HG02870 (cell line): ENCODE results near the gene TM4SF4.
A peak's percentile ranks its signal among the peaks of the same experiment; 100 is the strongest.
"Not testable (repeated sequence)": the region's sequence is repeated elsewhere in the genome, so short reads cannot be mapped to it uniquely, and the experiment has no call there.

ENCODE experiments used
- ATAC-seq: cut with Tn5 transposase; IDR thresholded peaks from one replicate; pipeline ENCODE4 v1.9.1; 2021; ENCODE audit warnings: mild to moderate bottlenecking, moderate library complexity; ENCODE audit not compliant: unreplicated experiment

The TM4SF4 gene, protein sequence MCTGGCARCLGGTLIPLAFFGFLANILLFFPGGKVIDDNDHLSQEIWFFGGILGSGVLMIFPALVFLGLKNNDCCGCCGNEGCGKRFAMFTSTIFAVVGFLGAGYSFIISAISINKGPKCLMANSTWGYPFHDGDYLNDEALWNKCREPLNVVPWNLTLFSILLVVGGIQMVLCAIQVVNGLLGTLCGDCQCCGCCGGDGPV

DNA sequence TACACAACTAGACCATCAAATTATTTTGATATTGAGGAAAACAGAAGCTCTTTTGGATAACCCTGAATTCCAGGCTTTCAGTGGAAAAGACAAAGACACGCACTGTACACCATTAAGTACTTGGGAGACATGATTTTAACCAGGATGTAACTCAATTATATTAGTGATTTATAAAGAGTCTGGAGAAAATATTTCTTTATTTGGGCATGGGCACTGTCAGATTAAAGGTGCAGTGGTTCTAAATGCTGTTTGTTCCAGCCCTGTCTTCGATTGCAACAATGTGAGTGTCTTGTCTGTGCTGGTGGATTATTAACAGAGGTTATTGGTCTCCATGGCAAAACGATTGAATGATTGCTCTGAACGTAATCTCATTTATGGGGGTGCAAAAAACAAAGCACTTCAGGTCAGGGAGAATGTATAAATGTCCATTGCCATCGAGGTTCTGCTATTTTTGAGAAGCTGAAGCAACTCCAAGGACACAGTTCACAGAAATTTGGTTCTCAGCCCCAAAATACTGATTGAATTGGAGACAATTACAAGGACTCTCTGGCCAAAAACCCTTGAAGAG, at the start of gene TM4SF4:
Gene TM4SF4, plus strand, starts transcription at position 448 of the 568 bp plus-strand sequence. CDS start 181 bp downstream, outside the sequence.
- no peak for ATAC-seq

DNA sequence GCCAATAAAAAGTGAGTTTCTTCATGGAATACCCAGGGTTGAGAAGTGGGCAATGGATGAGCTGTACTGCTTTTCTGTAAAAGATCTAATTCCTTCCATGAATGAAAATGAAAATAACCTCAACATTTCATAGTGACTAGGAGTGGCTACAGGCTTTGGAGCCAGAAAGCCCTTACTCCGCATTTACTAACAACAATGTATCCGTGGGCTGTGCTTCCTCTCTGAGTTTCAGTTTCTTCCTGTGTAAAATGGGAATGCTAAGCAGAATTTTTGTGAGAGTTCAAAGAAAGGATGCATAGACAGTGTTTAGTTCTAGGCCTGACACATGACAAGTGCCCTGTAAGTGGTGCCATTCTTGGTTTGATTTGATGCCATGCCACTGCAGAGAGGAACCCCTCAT, 49.6 kb upstream of the TM4SF4 start:
- no peak for ATAC-seq

DNA sequence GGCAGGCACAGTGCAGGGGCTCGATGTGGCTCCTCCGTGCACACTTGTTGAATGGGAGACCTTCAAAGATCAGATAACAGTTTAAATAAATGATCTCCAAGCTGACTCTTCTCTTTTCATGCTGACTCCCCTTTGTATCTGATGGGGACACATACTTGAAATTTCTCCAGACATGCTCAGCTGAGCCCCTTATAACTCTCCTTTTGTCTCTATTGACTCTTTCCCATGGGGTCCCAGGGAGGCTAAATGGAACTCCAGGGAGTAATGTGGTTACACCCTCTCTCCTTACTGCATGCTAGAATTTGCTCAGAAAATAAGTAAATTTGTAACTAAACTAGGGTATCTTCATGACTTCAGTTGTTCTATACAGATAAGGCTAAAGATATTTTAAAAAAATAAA, 48.2 kb upstream of the TM4SF4 start:
- no peak for ATAC-seq

DNA sequence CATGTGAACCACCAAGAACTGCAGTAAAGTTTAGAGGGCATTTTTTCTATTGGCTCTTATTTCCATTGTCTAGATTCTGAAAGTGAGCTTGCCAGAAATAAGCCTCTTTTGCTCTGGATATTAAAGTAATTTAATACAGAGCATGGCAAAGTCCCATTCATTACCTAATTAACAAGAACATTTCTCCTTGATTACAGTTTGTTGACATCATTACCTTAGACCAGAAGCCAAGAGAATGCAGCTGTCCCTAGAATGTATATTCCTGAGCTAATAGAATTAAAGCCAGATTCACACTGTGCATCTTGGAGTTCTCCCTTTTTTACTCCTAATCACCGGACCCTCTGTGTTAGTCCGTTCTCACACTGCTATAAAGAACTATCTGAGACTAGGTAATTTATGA, 46.4 kb upstream of the TM4SF4 start:
- no peak for ATAC-seq

DNA sequence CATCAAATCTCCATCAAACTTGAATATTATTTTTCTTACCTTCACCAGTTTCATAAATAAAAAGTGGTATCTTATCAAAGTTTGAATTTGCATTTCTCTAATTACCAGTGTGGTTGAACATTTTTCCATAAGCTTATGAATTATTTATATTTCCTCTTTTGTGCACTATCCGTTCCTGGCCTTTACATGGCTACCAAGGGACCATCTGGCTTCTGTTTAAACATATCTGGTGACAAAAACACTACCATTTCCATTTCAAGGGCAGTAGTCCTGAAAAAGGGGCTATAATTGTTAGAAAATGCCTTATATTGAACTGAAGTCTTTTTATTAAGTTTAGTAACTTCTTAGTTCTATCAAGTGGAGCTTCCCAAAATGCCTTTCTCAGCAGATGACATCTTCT, 44.3 kb upstream of the TM4SF4 start:
- ATAC-seq = no peak

DNA sequence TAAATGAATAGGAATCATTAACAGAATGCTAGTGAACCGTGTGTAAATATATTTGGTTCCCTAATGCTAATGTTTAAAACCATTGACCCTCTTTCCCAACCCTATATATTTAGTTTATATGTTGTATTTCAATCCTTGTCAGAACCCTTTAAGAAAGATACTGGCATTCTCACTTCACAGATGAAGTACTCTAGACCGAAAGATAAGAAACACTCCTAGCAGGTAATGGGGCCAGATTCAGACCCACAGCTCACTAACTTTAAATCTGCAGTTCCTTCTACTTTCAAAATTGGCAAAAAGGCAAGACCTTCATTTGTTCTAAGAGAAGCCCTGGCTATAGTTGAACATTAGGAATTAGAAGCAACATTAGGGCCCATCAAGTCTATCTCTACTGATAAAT, 42.3 kb upstream of the TM4SF4 start:
- ATAC-seq = no peak

DNA sequence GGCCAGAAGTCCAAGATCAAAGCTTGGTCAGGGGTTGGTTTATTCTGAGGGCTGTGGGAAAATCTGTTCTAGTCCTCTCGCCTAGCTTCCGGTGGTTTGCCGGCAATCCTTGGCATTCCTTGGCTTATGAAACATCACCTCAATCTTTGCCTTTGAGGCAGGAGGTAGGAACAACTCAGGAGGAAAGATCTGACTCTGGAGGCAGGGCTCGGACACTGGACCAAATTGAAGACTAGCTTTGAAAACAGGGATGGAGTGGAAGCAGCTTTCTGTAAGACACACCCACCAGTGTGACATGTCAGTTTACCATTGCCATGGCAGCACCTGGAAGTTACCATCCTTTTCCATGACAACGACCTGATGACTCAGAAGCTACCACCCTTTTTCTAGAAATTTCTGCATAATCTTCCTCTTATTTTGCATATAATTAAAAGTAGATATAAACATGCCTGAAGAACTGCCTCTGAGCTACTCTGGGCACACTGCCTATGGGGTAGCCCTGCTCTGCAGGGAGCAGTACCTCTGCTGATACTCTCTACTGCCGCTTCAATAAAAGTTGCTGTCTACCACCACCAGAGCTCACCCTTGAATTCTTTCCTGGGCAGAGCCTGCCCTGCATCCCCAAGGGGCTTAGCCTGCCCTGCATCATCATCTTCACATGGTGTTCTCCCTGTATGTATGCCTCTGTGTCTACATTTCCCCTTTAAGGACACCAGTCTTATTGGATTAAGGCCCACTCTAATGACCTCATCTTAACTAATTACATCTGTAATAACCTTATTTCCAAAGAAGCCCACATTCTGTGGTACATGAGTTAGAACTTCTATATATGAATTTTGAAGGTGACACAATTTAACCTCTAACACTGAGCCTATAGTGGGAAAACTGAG, 38.3 kb upstream of the TM4SF4 start:
- ATAC-seq = no peak

DNA sequence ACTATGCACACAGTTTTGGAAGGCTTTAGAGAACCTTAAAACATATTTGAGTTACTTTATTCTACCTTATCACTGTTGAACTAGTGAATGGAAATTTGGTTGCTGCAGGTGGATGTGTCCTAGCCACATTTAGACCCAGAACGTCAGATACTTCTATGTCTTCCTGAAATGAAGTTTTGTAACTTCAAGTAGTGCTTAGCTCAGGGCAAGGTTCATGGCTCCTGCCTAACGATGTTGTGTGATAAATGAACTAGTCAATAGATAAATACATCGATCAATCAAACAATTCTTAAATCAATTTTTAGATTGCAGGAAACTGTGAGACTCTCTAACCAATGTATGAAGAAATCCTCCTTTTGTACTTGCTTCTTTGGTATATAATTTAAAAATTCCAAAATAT, 37.2 kb upstream of the TM4SF4 start:
- ATAC-seq = no peak

DNA sequence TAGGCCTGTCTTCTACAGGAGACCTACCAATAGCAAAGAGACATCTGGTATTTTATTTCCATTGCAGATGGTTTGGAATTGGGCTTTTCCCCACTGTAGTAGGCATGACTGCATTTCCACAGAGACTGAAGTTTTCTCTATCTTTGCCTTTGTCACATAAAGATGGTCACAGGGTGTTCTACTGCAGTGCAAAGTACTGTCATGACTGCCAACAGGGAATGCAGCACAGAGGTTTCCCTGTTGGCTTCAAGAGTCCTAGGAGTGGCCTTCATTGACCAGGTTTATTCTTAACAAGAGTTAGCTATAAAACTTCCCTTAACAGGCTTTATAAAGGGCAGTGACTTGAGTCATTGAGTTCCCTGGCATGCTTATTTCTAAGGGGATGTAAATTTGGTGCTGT, 36.8 kb upstream of the TM4SF4 start:
- ATAC-seq = no peak

DNA sequence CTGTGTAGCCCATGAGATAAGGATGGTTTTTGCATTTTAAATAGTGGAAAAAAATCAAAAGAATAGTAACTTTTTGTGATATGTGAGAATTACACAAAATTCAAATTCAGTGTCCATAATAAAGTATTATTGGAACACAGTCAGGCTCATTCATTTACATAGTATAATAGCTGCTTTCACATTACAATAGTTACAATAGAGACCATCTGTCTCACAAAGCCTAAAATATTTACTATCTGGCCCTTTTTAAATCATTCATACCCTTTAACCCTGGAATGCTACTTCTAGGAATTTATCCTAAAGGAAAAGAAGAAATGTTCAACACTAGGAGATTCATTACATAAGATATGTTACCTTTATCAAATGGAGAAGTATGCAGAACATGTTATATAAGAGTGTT, 35.5 kb upstream of the TM4SF4 start:
- ATAC-seq = no peak

DNA sequence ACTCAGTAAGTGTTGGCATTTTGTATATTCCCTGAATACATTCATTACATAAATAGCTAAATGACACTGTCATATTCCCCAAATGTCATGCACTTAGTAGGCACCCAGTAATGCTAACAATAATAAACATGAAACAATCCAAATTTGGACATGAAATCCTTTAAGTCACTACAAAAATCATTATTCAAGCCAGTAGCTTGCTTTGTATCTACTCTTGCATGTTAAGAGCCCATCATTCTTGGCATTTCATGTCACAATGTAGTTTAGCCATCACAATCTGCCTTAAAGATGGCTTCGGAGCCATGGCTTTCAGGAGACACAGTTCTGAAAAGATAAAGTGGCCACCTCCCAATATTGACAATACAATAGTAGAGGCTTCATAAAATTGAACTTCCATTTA, 32.9 kb upstream of the TM4SF4 start:
- ATAC-seq = no peak

DNA sequence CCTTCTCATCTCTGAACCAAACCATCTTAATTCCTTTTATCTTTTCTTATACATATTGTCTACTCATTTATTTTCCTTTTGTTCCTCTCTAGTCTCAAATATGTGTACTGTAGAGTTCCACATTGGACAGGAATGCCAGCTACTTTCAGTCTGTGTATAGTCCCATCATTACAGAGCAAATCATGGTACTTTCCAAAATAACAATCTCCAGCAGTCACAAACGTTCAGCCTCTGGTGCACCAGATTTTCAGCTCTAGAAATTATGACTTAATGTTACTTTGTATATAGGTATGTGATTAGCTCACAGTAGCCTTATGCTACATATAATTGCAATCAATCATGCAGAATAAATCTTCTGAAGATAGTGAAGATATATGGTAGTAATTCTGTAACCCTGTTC, 32.5 kb upstream of the TM4SF4 start:
- no peak for ATAC-seq

DNA sequence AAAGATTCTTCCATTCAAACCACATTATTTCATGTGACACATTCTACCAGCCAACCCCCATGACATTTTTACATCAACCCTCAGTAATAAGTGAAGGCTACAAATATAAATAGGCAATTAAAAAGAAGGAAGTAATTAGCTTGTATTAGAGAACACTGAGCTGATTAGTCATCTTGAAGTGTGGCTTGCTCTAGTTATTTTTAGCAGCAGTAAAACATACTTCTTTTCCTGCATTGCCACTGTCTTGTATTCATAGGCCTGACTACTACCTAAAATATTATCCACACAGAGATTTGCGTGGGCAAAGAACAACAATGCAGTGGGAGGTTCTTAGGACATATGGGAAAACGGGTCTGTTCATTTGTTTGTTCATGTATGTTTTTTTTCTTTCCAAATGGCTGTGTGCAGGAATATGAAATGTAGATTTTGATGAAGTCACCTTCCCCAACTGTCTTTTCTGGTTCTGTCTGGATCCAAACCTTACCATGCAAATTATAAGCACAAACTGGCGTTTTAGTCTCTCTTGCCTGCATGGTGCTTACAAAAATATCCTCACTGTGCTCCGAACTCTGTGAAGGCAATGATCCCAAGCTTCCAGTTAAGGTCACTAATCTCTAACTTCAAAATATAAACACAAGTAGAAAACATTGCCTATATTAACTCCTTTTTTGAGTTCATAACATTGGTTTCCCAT, 31.5 kb upstream of the TM4SF4 start:
- peak; percentile 40 for ATAC-seq

DNA sequence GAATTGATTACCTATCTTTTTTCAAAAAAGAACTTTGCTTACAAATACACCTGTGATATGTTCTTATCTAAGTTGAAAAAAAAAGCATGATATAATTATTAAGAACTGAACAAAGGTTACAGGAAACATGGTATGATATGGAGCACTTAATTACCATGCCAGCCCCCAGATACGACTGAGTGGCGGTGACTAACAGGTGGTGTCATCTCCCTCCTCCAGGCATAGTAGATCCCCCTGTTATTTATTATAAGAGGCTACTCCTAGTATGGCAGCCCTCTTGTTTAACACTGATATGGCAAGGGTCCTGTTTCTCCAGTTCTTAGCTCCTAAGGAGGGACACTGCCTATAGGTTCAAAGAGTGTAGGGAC, 31.0 kb upstream of the TM4SF4 start:
- no peak for ATAC-seq

DNA sequence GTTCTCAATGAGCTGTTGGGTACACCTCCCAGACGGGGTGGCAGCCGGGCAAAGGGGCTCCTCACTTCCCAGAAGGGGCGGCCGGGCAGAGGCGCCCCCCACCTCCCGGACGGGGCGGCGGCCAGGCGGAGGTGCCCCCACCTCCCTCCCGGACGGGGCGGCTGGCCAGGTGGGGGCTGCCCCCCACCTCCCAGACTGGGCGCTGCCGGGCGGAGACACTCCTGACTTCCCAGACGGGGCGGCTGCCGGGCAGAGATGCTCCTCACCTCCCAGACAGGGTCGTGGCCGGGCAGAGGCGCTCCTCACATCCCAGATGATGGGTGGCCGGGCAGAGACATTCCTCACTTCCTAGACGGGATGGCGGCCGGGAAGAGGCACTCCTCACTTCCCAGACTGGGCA, 29.6 kb upstream of the TM4SF4 start:
- not testable (repeated sequence) for ATAC-seq

DNA sequence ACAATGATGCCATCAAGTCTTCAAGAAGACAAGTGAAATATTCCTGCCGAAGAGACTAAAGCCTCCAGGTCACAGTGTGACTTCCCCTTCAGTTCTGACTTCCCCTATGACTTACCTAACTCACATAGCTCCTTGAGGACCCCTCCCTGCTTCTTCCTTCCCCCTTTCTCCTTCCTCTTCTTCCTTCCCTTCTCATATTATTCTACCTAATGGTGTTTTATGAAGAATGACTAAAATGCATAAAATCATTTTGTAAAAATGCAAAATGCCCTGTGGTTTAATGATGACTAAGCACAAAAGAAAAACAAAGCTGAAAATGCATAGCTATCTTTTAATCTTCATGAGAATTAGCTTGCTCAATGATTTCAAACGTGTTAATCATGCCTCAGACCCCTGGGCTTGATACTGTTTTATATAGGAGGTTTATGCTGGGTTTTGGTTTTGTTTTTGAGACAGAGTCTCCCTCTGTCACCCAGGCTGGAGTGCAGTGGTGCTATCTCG, 26.1 kb upstream of the TM4SF4 start:
- ATAC-seq = no peak

DNA sequence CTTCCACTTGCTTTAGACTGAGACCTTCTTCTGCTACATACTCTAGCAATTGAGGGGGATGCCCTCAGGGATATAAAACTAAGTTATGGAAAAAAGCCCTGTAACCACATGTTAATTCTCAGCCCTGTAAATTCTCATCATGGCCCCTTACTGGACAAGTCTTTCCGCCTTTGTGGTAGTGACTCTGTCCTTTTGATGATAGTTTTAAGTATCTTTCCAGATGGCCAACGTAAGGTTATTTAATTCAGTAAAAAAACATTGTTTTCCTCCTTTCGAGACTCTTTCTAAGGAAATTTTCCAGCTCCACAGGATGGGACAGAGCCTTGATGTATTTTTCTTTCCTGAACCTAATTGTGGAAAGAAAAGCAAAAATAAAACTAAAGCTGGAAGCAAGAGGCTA, 25.3 kb upstream of the TM4SF4 start:
- ATAC-seq = no peak

DNA sequence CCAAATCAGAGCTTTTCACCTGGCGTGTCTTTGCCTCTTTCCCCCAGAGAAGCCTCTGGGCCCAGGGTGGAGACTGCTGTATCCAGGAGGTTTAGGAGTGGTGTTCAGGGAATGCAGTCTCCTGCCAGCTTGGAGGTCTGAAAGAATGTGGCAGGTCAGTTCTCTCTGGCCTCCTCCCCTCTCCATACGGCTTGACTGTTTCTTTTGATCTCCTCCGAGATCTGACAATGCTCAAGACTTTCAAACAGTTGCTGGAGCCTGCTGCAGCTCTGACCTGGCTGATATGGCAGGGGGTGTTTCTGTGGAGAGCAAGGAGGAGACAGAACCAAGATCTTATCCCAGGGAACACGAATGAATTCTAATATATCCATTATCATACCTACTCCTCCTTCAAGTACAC, 24.7 kb upstream of the TM4SF4 start:
- ATAC-seq = no peak

DNA sequence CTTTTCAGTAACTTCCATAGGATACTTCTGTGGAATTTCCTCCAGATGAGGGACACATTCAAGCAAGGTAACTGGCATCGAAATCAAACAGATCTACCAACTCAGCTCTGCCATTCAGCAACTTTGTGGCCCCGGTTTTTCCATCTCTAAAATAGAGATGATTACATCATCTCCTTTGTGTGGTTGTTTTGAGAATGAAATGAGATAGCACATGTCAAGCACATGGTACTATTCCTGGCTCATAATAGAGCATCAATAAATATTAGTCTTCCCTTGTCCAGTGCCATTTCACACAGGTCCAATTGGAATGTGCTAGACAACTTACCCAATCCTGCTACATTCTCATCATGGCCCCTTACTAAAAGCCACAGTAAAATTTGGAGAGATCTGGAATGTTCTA, 24.2 kb upstream of the TM4SF4 start:
- no peak for ATAC-seq

DNA sequence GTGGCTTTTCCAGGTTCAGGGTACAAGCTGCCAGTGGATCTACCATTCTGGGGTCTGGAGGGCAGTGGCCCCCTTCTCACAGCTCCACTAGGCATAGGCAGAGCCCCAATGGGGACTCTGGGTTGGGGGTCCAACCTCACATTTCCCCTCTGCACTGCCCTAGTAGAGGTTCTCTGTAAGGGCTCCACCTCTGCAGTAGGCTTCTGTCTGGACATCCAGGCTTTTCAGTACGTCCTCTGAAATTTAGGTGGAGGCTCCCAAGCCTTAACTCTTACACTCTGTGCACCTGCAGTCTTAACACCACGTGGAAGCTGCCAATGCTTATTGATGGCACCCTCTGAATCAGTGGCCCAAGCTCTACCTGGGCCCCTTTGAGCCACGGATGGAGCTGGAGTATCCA, 22.5 kb upstream of the TM4SF4 start:
- no peak for ATAC-seq

DNA sequence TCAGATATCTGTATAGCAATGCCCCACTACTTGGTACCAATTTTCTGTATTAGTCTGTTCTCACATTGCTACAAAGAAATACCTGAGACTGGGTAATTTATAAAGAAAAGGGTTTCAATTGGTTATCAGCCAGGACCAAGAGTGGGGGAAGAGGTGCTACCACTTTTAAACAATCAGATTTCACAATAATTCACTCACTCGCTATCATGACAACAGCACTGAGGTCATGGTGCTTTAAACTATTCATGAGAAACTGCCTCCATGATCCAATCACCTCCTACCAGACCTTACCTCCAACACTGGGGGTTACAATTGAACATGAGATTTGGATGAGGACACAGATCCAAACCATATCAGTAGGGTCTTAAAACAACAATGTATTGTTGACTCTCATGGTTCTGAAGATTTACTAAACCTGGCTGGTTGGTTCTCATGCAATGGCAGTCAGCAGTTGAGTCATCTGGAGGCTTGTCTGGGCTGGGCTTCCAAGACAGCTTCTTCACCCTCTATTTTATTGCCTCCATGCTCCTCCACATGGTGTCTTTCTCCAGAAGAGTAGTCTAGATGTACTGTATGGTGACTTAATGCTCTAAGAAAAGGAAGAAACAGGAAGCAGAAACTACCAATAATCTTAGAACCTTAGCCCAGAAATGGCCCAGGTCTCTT, 21.2 kb upstream of the TM4SF4 start:
- ATAC-seq = no peak
